ENCODE data around the gene SEMA3A. TPM values are rescaled to one million over a fixed set of nuclear protein-coding genes. Genes with fewer than 3 reads are reported as not detected.
"Not testable (repeated sequence)": the region's sequence is repeated elsewhere in the genome, so short reads cannot be mapped to it uniquely, and the experiment has no call there.

The SEMA3A gene
- total RNA-seq, 3 donors from 2014 or later: 4.5 to 76.7 (median 9.7) TPM

DNA sequence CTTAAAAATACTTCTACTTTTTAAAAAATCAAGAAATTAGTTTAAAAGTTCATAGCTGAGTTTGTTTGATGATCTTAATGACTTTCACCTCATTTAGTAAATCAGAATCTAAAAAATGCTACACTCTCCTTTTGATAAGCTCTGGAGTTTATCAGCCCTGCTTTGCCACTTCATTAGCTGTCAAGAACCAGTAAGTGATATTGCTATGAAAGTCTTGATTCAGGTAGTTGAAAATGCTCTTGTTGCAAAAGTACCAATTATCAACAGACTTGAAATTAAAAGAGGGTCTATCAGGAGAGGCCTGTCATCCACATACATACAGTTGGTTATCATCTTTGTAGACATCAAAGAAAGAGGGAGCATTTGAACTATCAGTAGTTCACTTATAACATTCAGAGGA is 41.6 kb downstream of the SEMA3A start:
- DNase-seq: no peak

DNA sequence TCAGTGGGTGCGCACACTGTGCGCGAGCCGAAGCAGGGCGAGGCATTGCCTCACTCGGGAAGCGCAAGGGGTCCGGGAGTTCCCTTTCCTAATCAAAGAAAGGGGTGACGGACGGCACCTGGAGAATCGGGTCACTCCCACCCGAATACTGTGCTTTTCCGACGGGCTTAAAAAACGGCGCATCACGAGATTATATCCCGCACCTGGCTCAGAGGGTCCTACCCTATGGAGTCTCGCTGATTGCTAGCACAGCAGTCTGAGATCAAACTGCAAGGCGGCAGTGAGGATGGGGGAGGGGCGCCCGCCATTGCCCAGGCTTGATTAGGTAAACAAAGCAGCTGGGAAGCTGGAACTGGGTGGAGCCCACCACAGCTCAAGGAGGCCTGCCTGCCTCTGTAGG is 44.2 kb downstream of the SEMA3A start:
- H3K4me1 ChIP-seq (ENCODE audit: low read depth); H3K36me3 ChIP-seq (ENCODE audit: low read depth); ATAC-seq; H3K9me3 ChIP-seq; DNase-seq; intact Hi-C loops (cut with DNase I, micrococcal nuclease); H3K4me3 ChIP-seq: not testable (repeated sequence)

More for the DNA sequence above, 41.6 kb downstream of the SEMA3A start:
- TF ChIP-seq, protein P1, sequence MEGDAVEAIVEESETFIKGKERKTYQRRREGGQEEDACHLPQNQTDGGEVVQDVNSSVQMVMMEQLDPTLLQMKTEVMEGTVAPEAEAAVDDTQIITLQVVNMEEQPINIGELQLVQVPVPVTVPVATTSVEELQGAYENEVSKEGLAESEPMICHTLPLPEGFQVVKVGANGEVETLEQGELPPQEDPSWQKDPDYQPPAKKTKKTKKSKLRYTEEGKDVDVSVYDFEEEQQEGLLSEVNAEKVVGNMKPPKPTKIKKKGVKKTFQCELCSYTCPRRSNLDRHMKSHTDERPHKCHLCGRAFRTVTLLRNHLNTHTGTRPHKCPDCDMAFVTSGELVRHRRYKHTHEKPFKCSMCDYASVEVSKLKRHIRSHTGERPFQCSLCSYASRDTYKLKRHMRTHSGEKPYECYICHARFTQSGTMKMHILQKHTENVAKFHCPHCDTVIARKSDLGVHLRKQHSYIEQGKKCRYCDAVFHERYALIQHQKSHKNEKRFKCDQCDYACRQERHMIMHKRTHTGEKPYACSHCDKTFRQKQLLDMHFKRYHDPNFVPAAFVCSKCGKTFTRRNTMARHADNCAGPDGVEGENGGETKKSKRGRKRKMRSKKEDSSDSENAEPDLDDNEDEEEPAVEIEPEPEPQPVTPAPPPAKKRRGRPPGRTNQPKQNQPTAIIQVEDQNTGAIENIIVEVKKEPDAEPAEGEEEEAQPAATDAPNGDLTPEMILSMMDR (IDR thresholded peaks at IDR 0.05): no peak
- no peak for ATAC-seq
- no peaks in the 10 kb centered on the region for H3K9me3 ChIP-seq
- intact Hi-C loops (cut with DNase I, micrococcal nuclease): no loop called here
- H3K36me3 ChIP-seq (ENCODE audit: low read depth): no peaks in the 10 kb centered on the region
- no peak overlapping the region for H3K4me3 ChIP-seq
- H3K4me1 ChIP-seq (ENCODE audit: low read depth): no peaks in the 10 kb centered on the region

DNA sequence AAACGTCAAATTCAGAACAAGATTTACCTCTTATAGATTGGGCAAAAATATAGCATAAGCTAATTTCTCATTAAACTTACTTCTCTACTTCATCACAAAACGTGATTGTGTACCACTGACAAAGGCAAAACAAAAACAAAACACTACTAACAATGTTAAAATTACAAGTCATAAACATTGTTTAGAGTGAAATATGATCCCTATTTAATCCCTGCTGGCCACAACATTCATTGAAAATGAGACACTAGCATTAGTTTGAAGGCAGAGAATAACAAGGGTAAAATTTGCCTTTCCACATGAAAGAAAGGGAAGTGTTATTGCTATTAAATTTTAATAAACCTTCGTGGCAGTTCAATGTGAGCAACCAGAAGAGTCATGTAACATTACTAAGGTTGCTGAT is 45.0 kb downstream of the SEMA3A start:
- Histone ChIP-seq H3K9me3 (no peaks in the 10 kb centered on the region), H3K4me3 (no peak overlapping the region), H3K36me3 (ENCODE audit: low read depth) (no peaks in the 10 kb centered on the region), H3K4me1 (ENCODE audit: low read depth) (no peaks in the 10 kb centered on the region)
- intact Hi-C loops (cut with DNase I, micrococcal nuclease): no loop called here
- ATAC-seq (no peak), DNase-seq (no peak)
- TF ChIP-seq, protein P1 (IDR thresholded peaks at IDR 0.05): no peak

DNA sequence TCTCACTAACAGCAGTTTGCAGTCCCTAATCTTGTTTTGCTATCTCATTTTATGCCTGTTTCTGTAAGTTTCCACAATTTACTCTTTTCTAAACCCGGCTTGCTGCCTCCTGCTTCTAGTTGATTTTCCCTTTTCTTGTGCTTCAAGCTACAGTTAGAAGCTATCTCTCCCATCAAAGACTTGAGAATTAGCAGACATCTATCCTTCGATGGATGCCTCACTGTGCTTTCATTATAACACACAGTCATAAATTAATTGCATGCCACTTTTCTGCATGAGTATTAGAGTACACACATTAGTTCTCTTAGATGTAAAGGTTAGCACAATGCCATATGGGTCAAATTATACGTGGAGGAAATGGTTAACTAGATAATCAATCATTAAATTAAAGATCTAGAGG is 48.7 kb downstream of the SEMA3A start:
- TF ChIP-seq, protein P1 (IDR thresholded peaks at IDR 0.05): no peak
- Histone ChIP-seq H3K4me1 (ENCODE audit: low read depth) (no peaks in the 10 kb centered on the region), H3K9me3 (no peaks in the 10 kb centered on the region), H3K4me3 (no peak overlapping the region), H3K36me3 (ENCODE audit: low read depth) (no peaks in the 10 kb centered on the region)
- intact Hi-C loops (cut with DNase I, micrococcal nuclease): no loop called here
- no peak for DNase-seq
- no peak for ATAC-seq

DNA sequence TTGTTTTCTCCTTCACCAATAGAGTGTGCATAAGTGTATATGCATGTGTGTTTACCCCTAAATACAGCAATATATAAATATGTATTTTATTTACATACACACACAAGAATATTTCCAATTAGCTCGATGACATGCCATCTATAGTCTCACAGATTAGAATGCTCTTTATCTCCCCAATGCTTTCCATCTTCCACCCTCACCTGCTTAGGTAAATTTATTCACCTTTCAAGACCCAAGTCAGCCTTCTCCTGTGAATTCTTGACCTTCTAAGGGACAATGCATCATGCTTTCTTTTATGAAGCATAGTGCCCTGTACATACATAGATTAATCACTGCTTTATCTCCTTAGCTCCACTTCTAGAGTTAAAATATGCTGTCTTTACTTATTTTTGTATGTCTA is 49.7 kb downstream of the SEMA3A start:
- TF ChIP-seq, protein P1 (IDR thresholded peaks at IDR 0.05): no peak
- intact Hi-C loops (cut with DNase I, micrococcal nuclease): no loop called here
- Histone ChIP-seq H3K36me3 (ENCODE audit: low read depth) (no peaks in the 10 kb centered on the region), H3K4me3 (no peak overlapping the region), H3K4me1 (ENCODE audit: low read depth) (no peaks in the 10 kb centered on the region), H3K9me3 (no peaks in the 10 kb centered on the region)
- ATAC-seq: no peak
- no peak for DNase-seq

DNA sequence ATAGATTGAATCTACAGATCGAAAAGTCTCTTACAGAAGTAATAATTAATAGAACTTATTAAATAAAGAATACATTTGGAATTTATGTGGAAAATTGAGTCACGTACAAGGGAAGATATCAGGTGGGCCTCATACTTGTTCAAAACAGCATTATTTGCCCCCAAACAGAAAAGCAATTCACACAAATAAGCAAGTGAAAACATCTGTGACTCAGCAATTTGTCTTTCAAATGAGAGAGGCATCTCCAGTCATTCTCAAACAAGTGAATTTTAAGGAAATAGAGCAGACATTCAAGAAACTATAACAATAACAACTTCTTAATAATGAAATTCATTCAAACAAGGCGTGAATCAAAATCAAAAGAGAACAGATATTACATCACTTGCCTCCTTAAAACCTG is 50.1 kb downstream of the SEMA3A start:
- no peak for DNase-seq
- ATAC-seq: no peak
- H3K4me3 ChIP-seq: no peak overlapping the region
- TF ChIP-seq, protein P1 (IDR thresholded peaks at IDR 0.05): no peak
- H3K9me3 ChIP-seq: no peaks in the 10 kb centered on the region
- H3K36me3 ChIP-seq (ENCODE audit: low read depth): no peaks in the 10 kb centered on the region
- no peaks in the 10 kb centered on the region for H3K4me1 ChIP-seq (ENCODE audit: low read depth)
- intact Hi-C loops (cut with DNase I, micrococcal nuclease): no loop called here

Data from mucosa of descending colon (tissue), 3 donors.